ENCODE measurements around the gene TM9SF1. TPM values are rescaled to one million over a fixed set of nuclear protein-coding genes. Genes with fewer than 3 reads are reported as not detected.

The TM9SF1 gene
- total and polyA plus RNA-seq, 7 experiments from 2014 or later, result 16.2 to 40.5 (median 19.4) TPM

DNA sequence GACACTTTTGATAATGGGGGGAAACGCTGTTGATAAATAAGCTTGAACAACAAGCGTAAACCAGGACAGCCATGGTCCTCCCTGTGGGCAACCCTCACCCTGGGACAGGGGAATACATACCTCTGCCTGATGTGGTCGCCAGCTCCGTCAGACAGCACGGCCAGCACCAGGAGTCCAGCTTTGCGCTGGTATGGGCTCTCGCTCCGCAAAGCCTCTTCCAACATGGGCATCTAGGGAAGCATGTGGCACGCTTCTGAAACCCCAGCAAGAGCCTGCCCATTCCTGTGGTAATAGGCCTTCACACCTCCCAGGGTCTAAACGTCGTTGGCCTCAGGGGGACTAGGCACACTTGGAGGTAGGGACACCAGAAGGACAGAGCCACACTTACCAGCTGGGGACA is 9.5 kb downstream of the TM9SF1 start:
- CTCF ChIA-PET, result interaction anchor here (1.1 to 1.4 kb wide), 3 partner anchors 21 to 77 kb away, joined by 3 to 4 read pairs (median 3); partner anchors contain the start of gene IRF9
- Mint-ChIP-seq H3K4me1 (peaks cover 12 to 36% (median 29%) of the 10 kb centered on the region in 7 donors), H3K9me3 (peaks cover 0 to 4% (median 0%) of the 10 kb centered on the region in 11 donors), H3K27ac (peak overlapping the region in 2 of 9 donors; percentile 67 to 71), H3K27me3 (no peaks in the 10 kb centered on the region), H3K36me3 (peaks cover 0 to 15% (median 4%) of the 10 kb centered on the region in 5 donors), H3K4me3 (peak overlapping the region in 1 of 10 donors; percentile 21)
- DNase-seq (no peak), ATAC-seq (no peak)
- POLR2A ChIA-PET, result interaction anchor here (0.6 to 2.2 kb wide), 10 partner anchors 9 to 114 kb away, joined by 3 to 9 read pairs (median 4); partner anchors contain the start of genes CHMP4A, DHRS1, IRF9 and NOP9
- Histone ChIP-seq H3K27me3 (ENCODE audit: control insufficient read depth in 2 of 2, insufficient read depth in 2 of 2, low read length in 2 of 2) (no peaks in the 10 kb centered on the region), H3K9me3 (ENCODE audit: control insufficient read depth in 2 of 3, low read length in 3 of 3) (no peaks in the 10 kb centered on the region), H3K36me3 (ENCODE audit: control insufficient read depth in 2 of 3, insufficient read depth in 3 of 3, low read length in 3 of 3) (peaks cover 0 to 59% (median 10%) of the 10 kb centered on the region in 3 experiments), H3K27ac (ENCODE audit: low read depth, low read length) (no peak overlapping the region), H3K4me3 (ENCODE audit: low read length) (no peak overlapping the region), H3K4me1 (ENCODE audit: control insufficient read depth in 2 of 2, insufficient read depth in 2 of 2, low read length in 2 of 2) (peaks cover 15 to 16% of the 10 kb centered on the region in 2 donors)
- intact Hi-C loops (cut with micrococcal nuclease), result no loop called here

- H3K9me3 ChIP-seq (ENCODE audit: control insufficient read depth in 2 of 3, low read length in 3 of 3), result no peaks in the 10 kb centered on the region
- no peak for DNase-seq
- no peak for ATAC-seq
- no peak overlapping the region for H3K4me3 ChIP-seq (ENCODE audit: low read length)
- Mint-ChIP-seq H3K27ac (peak overlapping the region in 1 of 9 donors; percentile 65), H3K36me3 (peaks cover 0 to 17% (median 4%) of the 10 kb centered on the region in 5 donors), H3K4me1 (peaks cover 12 to 33% (median 27%) of the 10 kb centered on the region in 7 donors), H3K4me3 (peak overlapping the region in 1 of 10 donors; percentile 38), H3K27me3 (no peaks in the 10 kb centered on the region), H3K9me3 (peaks cover 0 to 4% (median 0%) of the 10 kb centered on the region in 11 donors)
- ChIA-PET CTCF (interaction anchor here (1.3 to 1.4 kb wide), 2 partner anchors 20 to 76 kb away, joined by 3 to 4 read pairs; no protein-coding TSS in a partner anchor), POLR2A (interaction anchor here (0.7 to 2.2 kb wide), 8 partner anchors 9 to 58 kb away, joined by 3 to 9 read pairs (median 3); partner anchors contain the start of genes CHMP4A, IRF9 and TINF2)
- peaks cover 15 to 16% of the 10 kb centered on the region in 2 donors for H3K4me1 ChIP-seq (ENCODE audit: control insufficient read depth in 2 of 2, insufficient read depth in 2 of 2, low read length in 2 of 2)
- H3K27ac ChIP-seq (ENCODE audit: low read depth, low read length), result no peak overlapping the region
- H3K36me3 ChIP-seq (ENCODE audit: control insufficient read depth in 2 of 3, insufficient read depth in 3 of 3, low read length in 3 of 3), result peaks cover 0 to 66% (median 10%) of the 10 kb centered on the region in 3 experiments
- intact Hi-C loops (cut with micrococcal nuclease), result no loop called here
- no peaks in the 10 kb centered on the region for H3K27me3 ChIP-seq (ENCODE audit: control insufficient read depth in 2 of 2, insufficient read depth in 2 of 2, low read length in 2 of 2)
These were observed 10.2 kb downstream of the TM9SF1 start for GRCh38 chr14:24185026-24185425.

GRCh38 chr14:24184104-24184970 is 10.9 kb downstream of the TM9SF1 start:
- H3K27me3 ChIP-seq (ENCODE audit: control insufficient read depth in 2 of 2, insufficient read depth in 2 of 2, low read length in 2 of 2), result no peaks in the 10 kb centered on the region
- H3K4me1 ChIP-seq (ENCODE audit: control insufficient read depth in 2 of 2, insufficient read depth in 2 of 2, low read length in 2 of 2), result peaks cover 15% of the 10 kb centered on the region in 2 donors
- ChIA-PET POLR2A (interaction anchor here (0.7 to 2.2 kb wide), 8 partner anchors 9 to 70 kb away, joined by 3 to 9 read pairs (median 3); partner anchors contain the start of genes DCAF11, IRF9 and TINF2), CTCF (interaction anchor here (1.3 to 1.4 kb wide), 2 partner anchors 19 to 75 kb away, joined by 3 to 4 read pairs; no protein-coding TSS in a partner anchor)
- intact Hi-C loops (cut with micrococcal nuclease), result no loop called here
- H3K9me3 Mint-ChIP-seq, result peaks cover 0 to 4% (median 0%) of the 10 kb centered on the region in 11 donors
- no peaks in the 10 kb centered on the region for H3K9me3 ChIP-seq (ENCODE audit: control insufficient read depth in 2 of 3, low read length in 3 of 3)
- peaks cover 0 to 18% (median 4%) of the 10 kb centered on the region in 5 donors for H3K36me3 Mint-ChIP-seq
- ATAC-seq (no peak), DNase-seq (peak in 1 of 9 donors; percentile 26)
- no peak overlapping the region for H3K4me3 ChIP-seq (ENCODE audit: low read length)
- H3K4me1 Mint-ChIP-seq, result peaks cover 10 to 29% (median 22%) of the 10 kb centered on the region in 7 donors
- H3K27ac Mint-ChIP-seq, result peak overlapping the region in 2 of 9 donors; percentile 32 to 69
- H3K36me3 ChIP-seq (ENCODE audit: control insufficient read depth in 2 of 3, insufficient read depth in 3 of 3, low read length in 3 of 3), result peaks cover 0 to 73% (median 10%) of the 10 kb centered on the region in 3 experiments
- no peak overlapping the region for H3K4me3 Mint-ChIP-seq
- H3K27me3 Mint-ChIP-seq, result no peaks in the 10 kb centered on the region
- H3K27ac ChIP-seq (ENCODE audit: low read depth, low read length), result no peak overlapping the region

GRCh38 chr14:24183014-24183481 is 12.2 kb downstream of the TM9SF1 start:
- no peak for ATAC-seq
- peaks cover 0 to 23% (median 4%) of the 10 kb centered on the region in 5 donors for H3K36me3 Mint-ChIP-seq
- H3K27me3 ChIP-seq (ENCODE audit: control insufficient read depth in 2 of 2, insufficient read depth in 2 of 2, low read length in 2 of 2), result no peaks in the 10 kb centered on the region
- peaks cover 0 to 86% (median 16%) of the 10 kb centered on the region in 3 experiments for H3K36me3 ChIP-seq (ENCODE audit: control insufficient read depth in 2 of 3, insufficient read depth in 3 of 3, low read length in 3 of 3)
- no peak for DNase-seq
- peak overlapping the region in 3 of 9 donors; percentile 67 to 82 (median 69) for H3K27ac Mint-ChIP-seq
- intact Hi-C loops (cut with micrococcal nuclease), result no loop called here
- H3K4me1 ChIP-seq (ENCODE audit: control insufficient read depth in 2 of 2, insufficient read depth in 2 of 2, low read length in 2 of 2), result peaks cover 9 to 13% of the 10 kb centered on the region in 2 donors
- no peaks in the 10 kb centered on the region for H3K27me3 Mint-ChIP-seq
- peaks cover 0 to 4% (median 0%) of the 10 kb centered on the region in 11 donors for H3K9me3 Mint-ChIP-seq
- POLR2A ChIA-PET, result interaction anchor here (1.0 kb wide), 1 partner anchor 10 kb away, joined by 3 read pairs; no protein-coding TSS in a partner anchor
- no peak overlapping the region for H3K4me3 Mint-ChIP-seq
- no peaks in the 10 kb centered on the region for H3K9me3 ChIP-seq (ENCODE audit: control insufficient read depth in 2 of 3, low read length in 3 of 3)
- H3K27ac ChIP-seq (ENCODE audit: low read depth, low read length), result no peak overlapping the region
- H3K4me3 ChIP-seq (ENCODE audit: low read length), result no peak overlapping the region
- CTCF ChIA-PET, result interaction anchor here (0.6 kb wide), 1 partner anchor 43 kb away, joined by 3 read pairs; no protein-coding TSS in a partner anchor
- H3K4me1 Mint-ChIP-seq, result peaks cover 5 to 21% (median 13%) of the 10 kb centered on the region in 7 donors

- H3K4me3 Mint-ChIP-seq, result no peak overlapping the region
- ChIA-PET CTCF (no interaction called here), POLR2A (interaction anchor here (0.9 to 1.4 kb wide), 3 partner anchors 9 to 22 kb away, joined by 3 to 5 read pairs (median 3); partner anchors contain the start of genes IRF9 and TM9SF1)
- H3K4me1 Mint-ChIP-seq, result peaks cover 4 to 15% (median 5%) of the 10 kb centered on the region in 7 donors
- Histone ChIP-seq H3K27ac (ENCODE audit: low read depth, low read length) (no peak overlapping the region), H3K36me3 (ENCODE audit: control insufficient read depth in 2 of 3, insufficient read depth in 3 of 3, low read length in 3 of 3) (peaks cover 0 to 94% (median 18%) of the 10 kb centered on the region in 3 experiments), H3K27me3 (ENCODE audit: control insufficient read depth in 2 of 2, insufficient read depth in 2 of 2, low read length in 2 of 2) (no peaks in the 10 kb centered on the region), H3K4me1 (ENCODE audit: control insufficient read depth in 2 of 2, insufficient read depth in 2 of 2, low read length in 2 of 2) (peaks cover 1 to 6% of the 10 kb centered on the region in 2 donors), H3K9me3 (ENCODE audit: control insufficient read depth in 2 of 3, low read length in 3 of 3) (no peaks in the 10 kb centered on the region), H3K4me3 (ENCODE audit: low read length) (no peak overlapping the region)
- peak; percentile 6 for ATAC-seq
- H3K27ac Mint-ChIP-seq, result peak overlapping the region in 6 of 9 donors; percentile 5 to 82 (median 26)
- H3K36me3 Mint-ChIP-seq, result peaks cover 0 to 28% (median 4%) of the 10 kb centered on the region in 5 donors
- DNase-seq, result no peak
- intact Hi-C loops (cut with micrococcal nuclease), result no loop called here
- H3K9me3 Mint-ChIP-seq, result peaks cover 0 to 4% (median 0%) of the 10 kb centered on the region in 11 donors
- no peaks in the 10 kb centered on the region for H3K27me3 Mint-ChIP-seq
These were observed 12.9 kb downstream of the TM9SF1 start for GRCh38 chr14:24182110-24182882.

Measured in naive thymus-derived CD4-positive, alpha-beta T cell (primary cell).